Esophagus squamous epithelium (tissue), 5 donors: ENCODE measurements around the gene MTTP. TPM values are rescaled to one million over a fixed set of nuclear protein-coding genes. Genes with fewer than 3 reads are reported as not detected.

ENCODE experiments used
- DNase-seq: peaks from one replicate; lab custom pipeline; 2025; lab: John Stamatoyannopoulos, UW
- H3K27ac ChIP-seq, 4 donors: fragments of 200-600 bp; sonication (generic); one replicate each; pipeline ENCODE4 v1.5.1; 2016 to 2019; ENCODE audit warnings: mild to moderate bottlenecking in 1 of 4
- H3K27me3 ChIP-seq, 4 donors: fragments of 200-600 bp; sonication (generic); 1 replicate in 3 of 4; 2 replicates in 1 of 4; pipeline versions ENCODE4 v1.5.1 to v1.6.0; 2017 to 2021; ENCODE audit warnings: antibody characterized with exemption in 1 of 4
- H3K36me3 ChIP-seq, 3 donors: fragments of 200-600 bp; sonication (generic); one replicate each; pipeline ENCODE4 v1.5.1; 2016 to 2019
- H3K4me1 ChIP-seq, 3 donors: fragments of 200-600 bp; sonication (generic); one replicate each; pipeline ENCODE4 v1.5.1; 2017 to 2019
- H3K4me3 ChIP-seq, 4 donors: fragments of 200-600 bp; sonication (generic); 1 replicate in 3 of 4; 2 replicates in 1 of 4; pipeline ENCODE4 v1.5.1; 2016 to 2019; ENCODE audit warnings: mild to moderate bottlenecking in 2 of 4, moderate library complexity in 1 of 4
- H3K9me3 ChIP-seq, 3 donors: fragments of 200-600 bp; sonication (generic); one replicate each; pipeline ENCODE4 v1.5.1; 2016 to 2019
- POLR2A ChIP-seq, 4 donors: fragments of 450-650 bp; IDR thresholded peaks; one replicate each; pipeline ENCODE4 v1.6.1; 2017; ENCODE audit warnings: antibody characterized with exemption in 4 of 4, mild to moderate bottlenecking in 4 of 4, moderate library complexity in 3 of 4
- WGBS, 2 donors: methylation state at CpG; one replicate each; pipeline ENCODE4 v1.1.5; 2018; 5-methylcytosine and 5-hydroxymethylcytosine counted together
- intact Hi-C: fragments of 100-400 bp; cut with DNase I; formaldehyde crosslinking; loops from one replicate; pipeline ENCODE4 v1.15.0; 2022
- total RNA-seq, 4 donors: library from RNA; depleted of rRNA; stranded (reverse); fragments of >200 nt; gene quantifications; one replicate each; pipeline ENCODE4 v1.1.0, GENCODE V29; 2016
- TF ChIP-seq, protein P1 (sequence below), 6 experiments: fragments of 450-650 bp in 4 of 6; fragments of 200-600 bp in 2 of 6; sonication (generic) in 2 of 6; IDR thresholded peaks; one replicate each; pipeline ENCODE4 v1.5.1; 2016 to 2019; ENCODE audit warnings: antibody characterized with exemption in 6 of 6, mild to moderate bottlenecking in 4 of 6, moderate library complexity in 4 of 6
- donor health status: DM: yes; HTN: yes; CAD: no.

MTTP gene
- total RNA-seq, 4 donors from 2014 or later = 0.13 to 0.41 (median 0.19) TPM; not detected in 1

- no peak for TF ChIP-seq POLR2A (IDR thresholded peaks at IDR 0.05)
- TF ChIP-seq, protein P1, sequence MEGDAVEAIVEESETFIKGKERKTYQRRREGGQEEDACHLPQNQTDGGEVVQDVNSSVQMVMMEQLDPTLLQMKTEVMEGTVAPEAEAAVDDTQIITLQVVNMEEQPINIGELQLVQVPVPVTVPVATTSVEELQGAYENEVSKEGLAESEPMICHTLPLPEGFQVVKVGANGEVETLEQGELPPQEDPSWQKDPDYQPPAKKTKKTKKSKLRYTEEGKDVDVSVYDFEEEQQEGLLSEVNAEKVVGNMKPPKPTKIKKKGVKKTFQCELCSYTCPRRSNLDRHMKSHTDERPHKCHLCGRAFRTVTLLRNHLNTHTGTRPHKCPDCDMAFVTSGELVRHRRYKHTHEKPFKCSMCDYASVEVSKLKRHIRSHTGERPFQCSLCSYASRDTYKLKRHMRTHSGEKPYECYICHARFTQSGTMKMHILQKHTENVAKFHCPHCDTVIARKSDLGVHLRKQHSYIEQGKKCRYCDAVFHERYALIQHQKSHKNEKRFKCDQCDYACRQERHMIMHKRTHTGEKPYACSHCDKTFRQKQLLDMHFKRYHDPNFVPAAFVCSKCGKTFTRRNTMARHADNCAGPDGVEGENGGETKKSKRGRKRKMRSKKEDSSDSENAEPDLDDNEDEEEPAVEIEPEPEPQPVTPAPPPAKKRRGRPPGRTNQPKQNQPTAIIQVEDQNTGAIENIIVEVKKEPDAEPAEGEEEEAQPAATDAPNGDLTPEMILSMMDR (IDR thresholded peaks at IDR 0.05) = no peak
- Histone ChIP-seq H3K4me1 (no peaks in the 10 kb centered on the region), H3K9me3 (no peaks in the 10 kb centered on the region), H3K4me3 (no peak overlapping the region), H3K27me3 (no peaks in the 10 kb centered on the region), H3K36me3 (no peaks in the 10 kb centered on the region), H3K27ac (no peak overlapping the region)
- intact Hi-C loops = no loop called here
- DNase-seq = no peak
Observed at GRCh38 chr4:99587309-99587708, 12.7 kb downstream of the MTTP start.

DNA sequence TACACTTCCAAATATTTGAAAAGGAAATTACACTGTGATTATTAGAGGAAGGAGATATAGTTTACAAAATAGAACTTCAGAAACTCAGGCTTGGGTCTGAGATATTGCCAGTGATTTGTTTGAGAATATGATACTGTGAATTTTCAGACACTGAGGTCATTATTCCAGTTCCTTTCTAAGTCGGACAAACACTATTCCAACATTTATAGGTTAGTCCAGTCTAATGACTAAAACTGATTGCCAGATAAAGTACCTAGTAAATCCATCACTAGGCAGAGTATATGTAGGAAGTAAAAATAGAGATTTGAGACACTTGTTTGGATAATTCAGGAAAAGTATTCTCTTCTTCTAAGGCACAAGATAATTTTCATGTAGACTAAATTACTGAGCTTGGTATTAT, 13.2 kb downstream of the MTTP start:
- H3K4me1 ChIP-seq = no peaks in the 10 kb centered on the region
- TF ChIP-seq, protein P1 (IDR thresholded peaks at IDR 0.05) = no peak
- no peak for TF ChIP-seq POLR2A (IDR thresholded peaks at IDR 0.05)
- H3K9me3 ChIP-seq = no peaks in the 10 kb centered on the region
- H3K36me3 ChIP-seq = no peaks in the 10 kb centered on the region
- 77 to 88% methylated on average over 1 of the region's 1 CpG for WGBS, 2 donors
- no peak overlapping the region for H3K27ac ChIP-seq
- intact Hi-C loops = no loop called here
- no peaks in the 10 kb centered on the region for H3K27me3 ChIP-seq
- no peak for DNase-seq
- no peak overlapping the region for H3K4me3 ChIP-seq

GRCh38 chr4:99591757-99592156, 17.1 kb downstream of the MTTP start:
- DNase-seq = no peak

GRCh38 chr4:99593781-99594641, 19.4 kb downstream of the MTTP start:
- Histone ChIP-seq H3K27me3 (no peaks in the 10 kb centered on the region), H3K4me3 (no peak overlapping the region), H3K9me3 (no peaks in the 10 kb centered on the region), H3K27ac (no peak overlapping the region), H3K36me3 (no peaks in the 10 kb centered on the region), H3K4me1 (no peaks in the 10 kb centered on the region)
- TF ChIP-seq, protein P1 (IDR thresholded peaks at IDR 0.05) = no peak
- TF ChIP-seq POLR2A (IDR thresholded peaks at IDR 0.05) = no peak
- WGBS, 2 donors = 76 to 79% methylated on average over 4 of the region's 4 CpGs
- no peak for DNase-seq
- intact Hi-C loops = no loop called here

More at GRCh38 chr4:99591757-99592156, 17.1 kb downstream of the MTTP start:
- 82 to 89% methylated on average over 3 of the region's 3 CpGs for WGBS, 2 donors
- Histone ChIP-seq H3K4me3 (no peak overlapping the region), H3K27ac (no peak overlapping the region), H3K27me3 (no peaks in the 10 kb centered on the region), H3K4me1 (no peaks in the 10 kb centered on the region), H3K9me3 (no peaks in the 10 kb centered on the region), H3K36me3 (no peaks in the 10 kb centered on the region)
- intact Hi-C loops = no loop called here
- TF ChIP-seq, protein P1 (IDR thresholded peaks at IDR 0.05) = no peak
- no peak for TF ChIP-seq POLR2A (IDR thresholded peaks at IDR 0.05)

DNA sequence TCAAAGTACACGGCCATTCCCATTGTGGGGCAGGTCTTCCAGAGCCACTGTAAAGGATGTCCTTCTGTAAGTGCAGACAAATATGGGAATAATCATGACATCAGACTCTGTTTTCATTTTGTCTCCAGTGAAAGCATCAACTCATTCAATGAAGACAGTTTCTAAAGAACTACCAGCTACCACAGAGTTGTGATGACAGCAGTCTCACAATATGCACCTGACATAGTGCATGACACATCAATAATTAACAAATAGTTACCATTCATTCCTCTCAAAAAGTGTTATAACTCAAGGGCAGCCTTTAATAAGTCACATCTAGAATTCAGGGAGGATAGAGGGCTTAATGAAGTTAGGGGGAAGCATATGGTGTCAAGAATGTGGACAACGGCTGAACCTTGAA, 20.2 kb downstream of the MTTP start:
- intact Hi-C loops = no loop called here
- WGBS, 2 donors = 84 to 88% methylated on average over 2 of the region's 2 CpGs
- no peak for TF ChIP-seq POLR2A (IDR thresholded peaks at IDR 0.05)
- TF ChIP-seq, protein P1 (IDR thresholded peaks at IDR 0.05) = no peak
- DNase-seq = no peak
- Histone ChIP-seq H3K9me3 (no peaks in the 10 kb centered on the region), H3K4me1 (no peaks in the 10 kb centered on the region), H3K36me3 (no peaks in the 10 kb centered on the region), H3K4me3 (no peak overlapping the region), H3K27ac (no peak overlapping the region), H3K27me3 (no peaks in the 10 kb centered on the region)
